Hematopoietic multipotent progenitor cell treated with erythropoietin and hydrocortisone succinate and interleukin-3 and kit ligand, for 4 days (in vitro differentiated cells): ENCODE measurements around the gene ZNF853.

Source experiments
- DNase-seq: peaks from one replicate; pipeline ENCODE4 v3.0.0-alpha.2; 2015

Gene ZNF853

GRCh38 chr7:6637544-6638229 lies 22.3 kb downstream of the ZNF853 start:
- DNase-seq, result peak; percentile 87

DNA sequence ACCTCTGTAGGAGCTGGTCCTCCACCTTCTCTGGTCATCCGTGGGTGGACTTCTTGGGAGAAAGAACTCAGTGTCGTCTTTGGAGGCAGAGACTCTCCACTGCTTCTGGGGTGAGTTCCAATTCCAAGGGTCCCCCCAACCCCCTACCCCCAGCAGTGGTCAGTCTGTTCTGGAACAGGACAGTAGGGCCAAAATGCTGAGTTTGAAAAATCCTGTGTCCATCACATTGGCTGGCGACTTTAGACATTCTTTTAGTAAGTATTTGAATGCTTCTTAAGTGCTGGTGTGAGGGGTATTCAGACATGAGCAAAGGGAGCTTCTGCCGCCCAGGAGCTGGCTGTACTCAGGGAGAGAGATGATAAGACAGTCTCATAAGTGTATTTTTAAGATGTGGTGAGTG lies 23.6 kb downstream of the ZNF853 start:
- DNase-seq, result no peak

GRCh38 chr7:6639627-6640026 lies 24.2 kb downstream of the ZNF853 start:
- DNase-seq, result no peak

DNA sequence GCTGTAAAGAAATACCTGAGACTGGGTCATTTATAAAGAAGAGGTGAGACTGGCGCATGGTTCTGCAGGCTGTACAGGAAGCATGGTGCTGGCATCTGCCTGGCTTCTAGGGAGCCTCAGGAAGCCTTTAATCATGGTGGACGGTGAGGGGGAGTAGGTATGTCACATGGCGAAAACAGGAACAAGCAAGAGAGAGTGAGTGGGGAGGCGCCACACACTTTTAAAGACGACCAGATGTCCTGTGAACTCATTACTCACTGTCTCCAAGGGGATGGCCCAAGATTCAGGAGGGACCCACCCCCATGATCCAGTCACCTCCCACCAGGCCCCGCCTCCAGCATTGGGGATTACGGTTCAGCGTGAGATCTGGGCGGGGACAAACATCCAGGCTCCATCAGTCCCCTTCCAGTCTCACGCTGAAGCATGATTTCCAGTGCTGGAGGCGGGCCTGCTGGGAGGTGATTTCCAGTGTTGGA lies 24.9 kb downstream of the ZNF853 start:
- DNase-seq, result peak; percentile 58

GRCh38 chr7:6641305-6642035 lies 26.1 kb downstream of the ZNF853 start:
- no peak for DNase-seq

- DNase-seq, result no peak
Observed at GRCh38 chr7:6642239-6642839, 26.9 kb downstream of the ZNF853 start.

- no peak for DNase-seq
Observed at GRCh38 chr7:6642861-6643640, 27.6 kb downstream of the ZNF853 start.

- DNase-seq, result no peak
Observed at GRCh38 chr7:6643915-6644625, 28.7 kb downstream of the ZNF853 start.

- no peak for DNase-seq
Observed at GRCh38 chr7:6644728-6645127, 29.3 kb downstream of the ZNF853 start.

DNA sequence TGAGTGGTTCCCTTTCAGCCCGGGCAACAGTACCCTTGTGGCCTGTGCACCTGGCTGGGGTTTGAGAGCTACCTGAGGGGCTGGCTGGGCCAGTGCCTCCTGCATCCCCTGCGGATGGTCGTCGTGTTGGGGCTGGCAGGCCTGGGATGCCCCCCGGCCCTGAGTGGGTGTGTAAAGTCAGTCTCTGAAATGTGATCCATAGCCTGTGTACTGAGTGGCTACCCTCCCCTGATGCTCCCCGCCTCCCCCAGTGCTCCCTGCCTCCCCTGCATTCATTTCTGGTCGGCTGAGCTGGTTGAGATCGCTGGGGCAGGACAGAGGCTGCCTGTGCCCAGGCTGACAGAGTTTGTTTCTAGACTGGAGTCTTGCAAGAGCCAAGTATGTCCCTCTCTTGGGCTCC lies 31.1 kb downstream of the ZNF853 start:
- DNase-seq, result no peak

DNA sequence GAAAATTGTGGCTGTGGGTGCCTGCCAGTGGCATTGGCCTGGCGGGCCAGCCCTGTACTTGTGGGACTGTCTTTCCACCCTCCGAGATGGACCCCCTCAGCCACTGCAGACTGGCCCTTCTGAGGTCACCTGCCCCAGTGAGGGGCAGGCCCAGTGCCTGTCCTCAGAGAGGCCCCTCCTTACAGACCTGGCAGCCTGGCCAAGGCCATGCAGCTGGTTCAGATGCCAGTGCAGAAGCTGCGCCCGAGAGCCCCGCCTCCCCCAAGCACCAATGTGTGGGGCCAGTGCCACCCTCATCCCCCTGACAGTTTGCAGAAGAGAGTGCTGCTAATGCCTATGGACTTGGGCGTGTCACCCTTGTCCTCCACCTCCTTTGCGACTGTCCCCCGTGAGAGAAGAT lies 31.7 kb downstream of the ZNF853 start:
- no peak for DNase-seq

DNA sequence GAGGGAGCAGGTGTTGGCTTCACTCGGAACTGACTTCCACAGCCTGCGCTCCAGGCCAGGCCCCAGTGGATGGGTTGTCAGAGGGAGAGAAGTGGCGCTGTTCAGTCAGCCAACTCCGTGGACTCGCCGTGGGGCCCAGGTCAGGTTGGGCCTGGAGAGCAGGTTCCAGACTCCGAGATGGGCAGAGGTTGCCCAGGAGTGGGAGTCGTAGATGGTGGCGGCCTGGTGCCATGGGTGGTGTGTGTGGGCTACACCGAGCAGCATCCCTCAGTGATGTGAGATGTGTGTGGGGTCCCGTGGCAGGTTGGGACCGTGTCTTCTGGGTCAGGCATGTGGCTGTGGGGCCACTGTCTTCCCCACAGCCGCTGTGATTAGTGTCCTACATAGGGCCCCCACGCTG lies 32.1 kb downstream of the ZNF853 start:
- DNase-seq, result no peak

DNA sequence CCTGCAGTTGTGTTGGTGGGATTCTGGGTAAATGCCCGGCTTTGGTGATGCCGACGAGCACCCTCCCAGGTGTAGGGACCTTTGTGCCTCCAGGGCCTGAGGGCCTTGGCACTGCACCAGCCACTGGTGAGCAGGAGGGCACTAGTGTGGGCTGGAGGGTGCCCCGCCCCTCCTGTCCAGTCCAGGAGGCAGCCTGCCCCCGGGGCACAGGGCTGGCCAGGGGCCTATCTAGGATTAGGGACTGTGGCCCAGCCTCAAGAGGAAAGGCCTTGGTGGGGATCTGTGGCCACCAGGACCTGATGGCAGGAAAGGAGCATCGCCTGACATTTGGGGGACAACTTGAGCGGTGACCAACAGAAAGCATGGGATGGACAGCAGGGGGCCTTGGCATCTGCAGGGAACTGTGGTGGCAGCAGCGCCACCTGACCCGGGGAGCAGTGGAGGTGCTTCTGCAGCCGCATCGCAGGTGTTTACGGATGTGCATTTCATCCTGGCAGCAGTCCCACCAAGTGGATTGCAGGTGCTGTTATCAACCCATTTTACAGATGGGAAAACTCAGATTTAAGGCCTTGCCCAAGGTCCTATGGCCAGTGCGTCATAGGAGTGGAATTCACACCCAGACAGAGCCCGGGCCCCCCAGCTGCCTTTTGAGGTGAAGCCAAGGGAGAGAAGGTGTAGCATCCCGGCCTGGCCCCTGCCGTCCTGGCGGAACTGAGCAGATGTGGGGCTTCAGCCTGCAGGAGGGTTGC lies 32.8 kb downstream of the ZNF853 start:
- DNase-seq, result no peak

DNA sequence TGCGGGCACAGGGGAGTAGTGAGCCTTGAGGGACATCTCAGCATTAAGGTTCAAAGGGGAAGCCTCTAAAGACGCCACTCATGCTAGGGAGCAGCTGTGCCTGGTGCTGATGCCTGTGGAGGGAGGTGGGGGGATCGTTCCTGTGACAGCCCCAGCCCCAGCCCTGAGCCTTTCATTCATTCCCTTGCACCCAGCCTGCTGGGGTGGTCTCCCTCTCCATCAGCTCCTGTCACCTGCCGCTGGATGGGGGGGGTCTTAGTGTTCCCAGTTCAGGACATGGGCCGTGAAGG lies 33.4 kb downstream of the ZNF853 start:
- no peak for DNase-seq

GRCh38 chr7:6649241-6649961 lies 34.0 kb downstream of the ZNF853 start:
- DNase-seq, result no peak

GRCh38 chr7:6650086-6650485 lies 34.7 kb downstream of the ZNF853 start:
- no peak for DNase-seq

DNA sequence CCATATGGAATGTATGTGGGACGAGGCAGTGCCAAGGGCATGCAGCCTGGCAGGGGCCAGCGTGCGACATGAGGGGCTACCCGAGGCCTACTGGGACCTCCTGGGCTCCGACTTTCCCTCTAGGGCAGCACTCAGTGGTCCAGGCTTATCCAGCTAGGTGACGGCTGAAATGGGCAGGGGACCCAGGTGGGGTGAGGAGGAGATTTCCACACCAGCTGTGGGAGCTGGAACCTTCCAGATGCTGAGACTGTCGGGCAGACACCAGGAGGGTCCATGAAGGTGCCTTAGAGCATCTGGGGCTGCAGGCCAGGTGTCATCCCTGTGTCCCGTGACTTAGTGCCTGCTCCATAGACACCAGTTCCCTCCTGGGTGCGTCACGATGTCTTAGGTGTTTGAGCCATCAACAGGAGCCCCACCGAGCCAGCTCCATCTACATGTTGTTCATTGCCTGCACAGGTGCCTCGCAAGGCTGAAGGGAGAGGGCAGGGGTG lies 35.2 kb downstream of the ZNF853 start:
- no peak for DNase-seq

DNA sequence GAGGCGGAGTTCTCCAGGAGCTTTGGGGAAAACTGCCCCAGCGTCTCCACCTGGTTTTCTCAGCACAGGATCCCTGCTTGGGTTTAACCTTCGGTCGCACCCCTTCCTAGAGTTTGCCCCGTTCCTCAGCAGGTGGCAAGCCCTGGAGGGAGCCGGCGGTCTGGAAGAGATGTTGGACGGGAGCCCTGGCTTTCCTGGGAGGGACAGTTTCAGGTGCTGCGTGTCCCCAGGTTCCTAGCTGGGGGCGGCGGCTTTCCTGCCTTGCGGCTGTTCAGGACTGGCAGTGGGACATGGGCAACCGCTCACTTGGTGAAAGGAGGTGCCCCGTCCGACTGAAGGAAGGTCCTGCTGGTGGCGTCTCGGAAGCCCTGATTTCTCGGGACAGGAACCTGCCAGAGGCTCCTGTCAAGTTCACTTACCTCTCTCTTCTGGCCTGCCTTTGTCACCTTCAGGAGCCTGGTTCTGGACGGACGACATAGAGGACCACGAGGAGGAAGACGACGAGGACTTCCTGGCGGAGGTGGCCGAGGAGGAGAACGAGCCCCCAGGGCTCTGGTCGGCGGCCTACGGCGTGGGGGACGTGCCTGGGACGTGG lies 36.5 kb downstream of the ZNF853 start:
- DNase-seq, result no peak

DNA sequence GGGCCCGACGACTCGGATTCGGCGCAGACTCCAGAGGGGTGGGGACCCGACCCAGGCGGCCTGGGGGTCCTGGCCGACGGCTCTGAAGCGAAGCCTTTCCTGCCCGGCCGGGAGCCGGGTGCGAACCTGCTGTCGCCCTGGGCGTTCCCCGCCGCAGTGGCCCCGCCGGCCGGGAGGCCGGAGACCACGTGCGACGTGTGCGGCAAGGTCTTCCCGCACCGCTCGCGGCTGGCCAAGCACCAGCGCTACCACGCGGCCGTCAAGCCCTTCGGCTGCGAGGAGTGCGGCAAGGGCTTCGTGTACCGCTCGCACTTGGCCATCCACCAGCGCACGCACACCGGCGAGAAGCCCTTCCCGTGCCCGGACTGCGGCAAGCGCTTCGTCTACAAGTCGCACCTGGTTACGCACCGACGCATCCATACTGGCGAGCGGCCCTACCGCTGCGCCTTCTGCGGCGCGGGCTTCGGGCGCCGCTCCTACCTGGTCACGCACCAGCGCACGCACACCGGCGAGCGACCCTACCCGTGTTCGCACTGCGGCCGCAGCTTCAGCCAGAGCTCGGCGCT lies 37.1 kb downstream of the ZNF853 start:
- no peak for DNase-seq
